HK-2 (cell line): ENCODE results near the gene TP63.

Experiments
- DNase-seq: peaks from one replicate; pipeline ENCODE4 v3.0.0-alpha.2; 2018; ENCODE audit not compliant: unreplicated experiment

Gene TP63

DNA sequence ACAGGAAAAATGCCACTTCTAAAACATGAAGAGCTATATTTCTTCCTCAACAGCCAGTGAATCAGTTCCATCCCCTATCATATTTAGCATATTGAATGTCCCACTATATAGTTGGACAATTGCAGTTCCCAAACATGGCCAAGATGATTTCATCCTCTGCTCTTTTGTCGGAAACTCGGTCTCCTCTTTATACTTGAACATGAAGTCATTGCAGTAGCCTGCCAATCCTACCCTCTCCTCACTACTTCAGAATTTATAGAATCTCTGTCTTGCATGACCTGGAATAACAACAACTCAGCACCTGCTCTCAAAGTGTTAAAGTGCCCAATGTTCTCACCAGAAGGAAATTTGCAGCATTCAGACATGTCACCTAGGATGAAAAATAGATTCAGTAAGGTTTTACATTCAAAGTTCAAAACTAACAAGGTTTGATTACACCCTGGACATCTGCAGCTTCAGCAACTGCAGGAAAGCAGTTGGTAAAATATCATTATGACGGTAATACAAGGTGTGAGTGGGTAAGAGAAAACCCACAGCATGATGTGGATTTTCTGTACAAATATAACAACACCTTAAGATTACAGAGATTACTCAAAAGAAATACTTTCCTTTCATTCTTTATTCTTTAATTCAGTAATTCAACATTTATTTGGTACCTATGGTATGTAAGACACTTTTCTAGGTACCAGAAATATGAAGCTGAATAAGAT lies 52.5 kb downstream of the TP63 start:
- no peak for DNase-seq

DNA sequence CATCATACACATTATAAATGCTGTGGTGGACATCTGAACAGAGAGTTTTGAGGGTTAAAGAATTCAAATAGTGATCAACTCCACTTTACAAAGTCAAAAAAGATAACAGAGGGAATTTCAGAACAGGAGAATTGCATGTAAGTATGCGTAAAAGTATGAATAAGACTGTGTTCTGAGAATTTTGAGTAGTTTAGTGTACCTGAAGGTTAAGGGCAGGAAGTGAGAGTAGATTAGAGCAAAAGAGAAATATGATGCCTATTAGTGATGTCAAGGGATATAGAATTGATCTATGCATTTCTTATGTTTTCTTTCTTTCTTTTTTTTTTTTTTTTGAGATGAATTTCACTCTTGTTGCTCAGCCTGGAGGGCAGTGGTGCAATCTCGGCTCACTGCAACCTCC lies 53.1 kb downstream of the TP63 start:
- no peak for DNase-seq

GRCh38 chr3:189685291-189685690 lies 54.1 kb downstream of the TP63 start:
- no peak for DNase-seq

- DNase-seq, result peak; percentile 10
Observed at GRCh38 chr3:189685860-189686259, 54.7 kb downstream of the TP63 start.

GRCh38 chr3:189687475-189687874 lies 56.3 kb downstream of the TP63 start:
- DNase-seq, result no peak

DNA sequence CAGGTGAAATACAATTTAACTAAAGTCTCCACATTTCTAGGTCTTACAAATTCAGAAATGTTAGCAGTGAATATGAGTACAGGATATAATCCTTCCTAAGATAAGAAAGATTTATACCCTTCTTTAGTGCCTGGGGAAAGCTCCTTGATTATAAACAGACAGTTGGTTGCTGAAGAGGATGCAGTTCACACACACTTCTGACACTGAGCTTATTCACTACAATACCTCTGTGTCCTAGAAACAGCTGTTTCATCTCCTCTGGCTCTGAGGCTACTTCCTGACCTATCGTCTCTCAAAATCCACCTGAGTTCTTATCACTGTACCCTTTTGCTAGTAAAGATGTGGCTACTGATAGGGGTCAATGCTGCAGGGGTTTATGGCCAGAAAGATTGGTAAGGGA lies 57.1 kb downstream of the TP63 start:
- no peak for DNase-seq

DNA sequence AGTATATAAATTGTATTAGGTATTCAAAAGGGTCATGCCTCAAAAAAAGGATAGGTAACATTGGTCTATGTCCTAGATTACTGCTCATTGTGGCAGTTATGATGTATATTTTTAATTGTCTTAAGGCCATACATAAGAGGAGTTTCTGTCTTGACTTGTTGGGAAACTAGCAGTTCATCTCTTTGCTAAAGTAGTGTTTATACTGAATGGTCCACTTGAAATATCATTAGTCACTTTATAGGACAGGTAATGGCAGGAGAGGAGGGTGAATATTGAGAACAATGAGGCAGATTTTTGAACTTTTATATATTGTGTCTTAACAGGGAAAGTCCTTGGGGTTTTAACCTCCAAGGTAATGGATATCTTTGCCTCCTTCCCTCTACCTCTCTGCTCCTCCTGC lies 58.4 kb downstream of the TP63 start:
- DNase-seq, result no peak

- DNase-seq, result no peak
Observed at GRCh38 chr3:189690237-189690636, 59.0 kb downstream of the TP63 start.

- DNase-seq, result no peak
Observed at GRCh38 chr3:189690672-189691071, 59.5 kb downstream of the TP63 start.

DNA sequence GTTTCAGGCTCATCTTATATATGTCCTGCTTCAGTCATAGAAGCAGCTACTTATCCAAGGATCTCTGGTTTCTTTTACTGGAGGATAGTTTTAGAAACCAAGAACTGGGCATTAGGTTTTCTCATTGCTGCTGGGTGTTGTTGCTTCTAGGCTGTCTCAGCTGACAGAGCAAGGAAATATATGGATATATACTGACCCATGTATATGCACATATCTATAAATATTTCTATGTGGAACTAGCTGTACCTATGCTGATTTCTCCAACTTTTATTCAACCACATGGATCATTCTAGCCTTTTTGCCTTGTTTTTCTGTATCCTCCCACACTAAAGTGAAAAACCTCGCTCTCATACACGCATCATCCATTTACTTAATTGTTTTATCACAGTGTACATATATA lies 64.2 kb downstream of the TP63 start:
- no peak for DNase-seq

- no peak for DNase-seq
Observed at GRCh38 chr3:189698811-189699210, 67.6 kb downstream of the TP63 start.

DNA sequence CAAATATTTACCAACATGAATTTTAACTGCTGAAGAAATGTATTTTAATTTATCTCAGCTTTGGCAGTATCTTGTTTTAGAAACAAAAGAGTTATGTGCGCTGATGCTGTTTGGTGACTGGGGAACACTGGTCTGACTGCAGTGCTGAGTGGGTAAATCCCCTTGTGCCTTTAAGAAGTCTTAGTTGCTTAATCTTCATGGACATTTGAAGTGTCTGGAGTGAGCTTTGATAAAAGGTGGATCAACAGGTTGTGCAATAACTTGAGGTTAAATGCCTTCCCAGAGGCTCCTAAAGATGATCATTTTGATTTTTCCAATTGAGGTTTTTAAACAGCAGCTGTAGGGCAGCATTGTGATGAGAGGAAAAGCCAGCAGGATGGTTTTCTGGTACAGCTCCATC lies 68.7 kb downstream of the TP63 start:
- no peak for DNase-seq

DNA sequence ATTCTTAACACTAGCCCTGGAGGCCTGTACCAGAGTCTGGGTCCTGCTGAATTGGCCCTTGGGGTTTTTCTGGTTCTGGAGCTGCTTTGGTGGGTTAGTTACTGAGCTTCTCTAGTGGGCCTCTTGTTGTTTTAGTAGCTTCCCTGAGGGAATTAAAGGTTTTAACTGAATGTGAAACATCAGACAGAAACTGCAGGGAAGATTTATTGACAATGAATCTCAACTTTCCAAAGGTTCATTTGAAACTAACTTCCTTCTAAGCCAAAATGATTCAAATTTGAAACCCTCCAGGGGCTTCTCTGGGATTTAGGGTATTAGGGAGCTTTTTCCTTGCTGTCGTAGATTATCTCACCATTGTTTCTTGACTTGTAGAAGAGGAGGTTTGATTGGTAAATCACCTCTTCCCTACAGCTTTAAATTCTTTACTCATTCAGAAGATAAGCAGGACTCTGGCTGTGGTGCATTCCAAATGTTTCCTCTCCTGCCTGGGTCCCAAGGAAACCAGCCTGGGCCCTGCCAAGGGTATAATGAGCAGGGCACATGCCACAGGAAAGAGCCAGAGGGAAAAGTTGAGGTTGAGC lies 71.0 kb downstream of the TP63 start:
- DNase-seq, result no peak

- DNase-seq, result no peak
Observed at GRCh38 chr3:189703865-189704264, 72.7 kb downstream of the TP63 start.

DNA sequence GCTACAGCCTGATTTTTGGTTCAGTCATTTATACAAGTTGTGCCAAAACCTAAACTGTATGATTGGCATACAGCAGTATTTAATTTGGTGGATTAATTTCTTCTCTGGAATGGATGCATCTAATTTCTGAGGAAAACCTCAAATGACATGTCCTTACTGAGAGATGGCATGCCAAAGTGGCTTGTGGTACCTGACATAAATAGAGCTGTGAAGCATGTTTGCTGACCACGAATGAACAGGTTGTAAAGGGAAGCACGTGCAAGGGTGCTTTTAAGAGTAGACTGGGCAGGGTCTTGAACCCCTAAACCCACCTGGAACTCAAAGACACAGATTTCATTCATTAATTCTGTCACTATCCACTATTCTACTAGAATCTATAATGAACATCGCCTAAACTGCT lies 77.2 kb downstream of the TP63 start:
- DNase-seq, result no peak

DNA sequence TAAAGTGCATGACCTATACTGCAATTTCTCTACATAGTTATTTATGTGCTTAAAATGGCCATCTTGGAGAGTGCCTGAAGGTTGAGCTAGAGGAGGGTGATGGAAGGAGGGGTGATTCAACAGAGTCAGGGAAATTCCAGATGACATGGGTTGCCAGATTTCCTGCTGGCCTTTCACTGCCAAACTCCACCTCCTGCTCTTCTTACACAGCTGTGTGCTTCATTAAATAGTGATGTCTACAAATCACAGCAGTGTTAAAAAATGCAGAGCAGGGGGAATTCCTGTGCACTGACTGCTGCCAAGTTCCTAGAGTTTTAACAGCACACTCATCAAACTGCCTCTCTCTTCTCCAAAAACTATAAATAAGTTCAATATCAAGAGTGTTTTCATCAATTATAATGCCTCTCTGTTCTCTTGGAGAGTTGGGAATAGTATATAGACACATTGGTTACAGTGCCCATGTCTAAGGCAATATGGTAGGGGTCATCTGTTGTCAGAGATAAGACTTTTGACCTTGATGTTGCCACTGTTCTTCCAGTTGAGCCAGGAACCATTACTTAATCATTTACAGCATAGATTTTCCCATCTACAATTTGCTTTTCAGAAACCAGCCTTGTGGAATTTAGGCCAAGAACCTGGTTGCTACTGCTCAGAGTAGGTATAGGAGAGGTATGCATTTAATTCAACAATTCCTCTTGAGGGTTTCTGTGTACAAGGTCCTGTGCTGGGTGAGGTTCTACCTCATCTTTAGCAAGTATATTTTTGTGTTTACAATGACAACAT lies 79.6 kb downstream of the TP63 start:
- peak; percentile 78 for DNase-seq

- no peak for DNase-seq
Observed at GRCh38 chr3:189712906-189713483, 81.8 kb downstream of the TP63 start.

- DNase-seq, result no peak
Observed at GRCh38 chr3:189714991-189715961, 84.1 kb downstream of the TP63 start.

- DNase-seq, result no peak
Observed at GRCh38 chr3:189718215-189718614, 87.0 kb downstream of the TP63 start.

DNA sequence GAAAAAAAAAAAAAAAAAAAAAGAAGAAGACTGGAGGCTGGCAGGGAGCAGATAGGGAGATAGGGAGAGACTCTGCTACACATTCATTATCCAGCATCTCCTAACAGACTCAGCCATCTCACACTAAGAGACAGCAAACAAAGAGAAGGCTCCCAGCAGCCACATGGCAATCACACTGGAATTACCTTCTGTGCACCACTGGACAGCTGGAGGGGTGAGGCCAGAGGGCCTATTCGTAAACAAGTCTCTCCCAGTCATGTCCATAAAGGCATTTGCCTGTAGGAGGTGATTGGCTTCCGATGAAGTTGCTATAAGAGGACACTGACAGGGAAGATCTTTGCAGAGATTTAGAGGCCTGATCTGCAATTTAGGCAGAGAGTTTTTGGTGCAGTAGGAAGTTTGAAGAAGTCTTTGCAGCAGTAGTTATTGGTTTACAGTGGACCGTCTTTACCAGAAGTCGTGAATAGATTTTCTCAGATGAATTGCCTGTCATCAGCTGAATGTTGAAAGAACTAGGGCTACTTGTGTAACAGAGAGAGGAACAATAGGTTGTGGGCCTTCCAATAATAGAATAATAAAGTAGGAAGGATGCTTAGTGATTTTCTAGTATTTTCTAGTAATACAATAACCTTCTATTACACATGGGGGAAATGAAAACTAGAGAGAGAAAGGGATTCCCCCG lies 89.7 kb downstream of the TP63 start:
- DNase-seq, result no peak
